Measurements from ENCODE around the gene UBP1. TPM values are rescaled to one million over a fixed set of nuclear protein-coding genes. Genes with fewer than 3 reads are reported as not detected.

The UBP1 gene
- polyA plus RNA-seq, 1 experiment, result 104 TPM

GRCh38 chr3:33377931-33378330, 62.3 kb downstream of the UBP1 start:
- ChIA-PET CTCF (interaction anchor here (13.1 kb wide), 1 partner anchor 246 kb away, joined by 387 read pairs; no protein-coding TSS in a partner anchor), POLR2A (no interaction called here)
- Histone ChIP-seq H3K9me3 (ENCODE audit: control insufficient read depth, insufficient read depth, low read length) (no peaks in the 10 kb centered on the region), H3K4me3 (ENCODE audit: low read depth, low read length) (no peak overlapping the region), H3K27ac (ENCODE audit: low read depth, low read length) (no peak overlapping the region), H3K27me3 (ENCODE audit: control insufficient read depth, insufficient read depth, low read length) (no peaks in the 10 kb centered on the region)
- no peak for TF ChIP-seq CTCF (IDR thresholded peaks at IDR 0.05; ENCODE audit: low read depth, low read length)
- DNase-seq (ENCODE audit: low read depth, low spot score), result no peak

- ChIA-PET POLR2A (no interaction called here), CTCF (interaction anchor here (13.1 kb wide), 1 partner anchor 246 kb away, joined by 387 read pairs; no protein-coding TSS in a partner anchor)
- Histone ChIP-seq H3K27ac (ENCODE audit: low read depth, low read length) (no peak overlapping the region), H3K4me3 (ENCODE audit: low read depth, low read length) (no peak overlapping the region), H3K27me3 (ENCODE audit: control insufficient read depth, insufficient read depth, low read length) (no peaks in the 10 kb centered on the region), H3K9me3 (ENCODE audit: control insufficient read depth, insufficient read depth, low read length) (no peaks in the 10 kb centered on the region)
- no peak for DNase-seq (ENCODE audit: low read depth, low spot score)
- no peak for TF ChIP-seq CTCF (IDR thresholded peaks at IDR 0.05; ENCODE audit: low read depth, low read length)
Measured at GRCh38 chr3:33377489-33377888, 62.7 kb downstream of the UBP1 start.

- CTCF ChIA-PET, result interaction anchor here (0.6 to 13.1 kb wide), 69 partner anchors 9 to 425 kb away, joined by 3 to 387 read pairs (median 6); no protein-coding TSS in a partner anchor
- TF ChIP-seq CTCF (IDR thresholded peaks at IDR 0.05; ENCODE audit: low read depth, low read length), result no peak
- H3K9me3 ChIP-seq (ENCODE audit: control insufficient read depth, insufficient read depth, low read length), result peaks cover 2% of the 10 kb centered on the region; the same call in 1 of the 2 replicates
- H3K27ac ChIP-seq (ENCODE audit: low read depth, low read length), result no peak overlapping the region
- no peaks in the 10 kb centered on the region for H3K27me3 ChIP-seq (ENCODE audit: control insufficient read depth, insufficient read depth, low read length)
- no peak overlapping the region for H3K4me3 ChIP-seq (ENCODE audit: low read depth, low read length)
- POLR2A ChIA-PET, result interaction anchor here (0.6 to 2.1 kb wide), 4 partner anchors 9 to 244 kb away, joined by 3 to 15 read pairs (median 3); no protein-coding TSS in a partner anchor
- DNase-seq (ENCODE audit: low read depth, low spot score), result no peak
Measured at GRCh38 chr3:33373082-33373437, 67.1 kb downstream of the UBP1 start.

GRCh38 chr3:33372218-33373081, 67.8 kb downstream of the UBP1 start:
- no peak for DNase-seq (ENCODE audit: low read depth, low spot score)
- no peak overlapping the region for H3K4me3 ChIP-seq (ENCODE audit: low read depth, low read length)
- ChIA-PET CTCF (interaction anchor here (0.5 to 13.1 kb wide), 72 partner anchors 8 to 425 kb away, joined by 3 to 387 read pairs (median 5); no protein-coding TSS in a partner anchor), POLR2A (interaction anchor here (0.6 to 2.1 kb wide), 4 partner anchors 8 to 243 kb away, joined by 3 to 15 read pairs (median 3); no protein-coding TSS in a partner anchor)
- no peak overlapping the region for H3K27ac ChIP-seq (ENCODE audit: low read depth, low read length)
- peaks cover 2% of the 10 kb centered on the region; the same call in 1 of the 2 replicates for H3K9me3 ChIP-seq (ENCODE audit: control insufficient read depth, insufficient read depth, low read length)
- peak; percentile 95 for TF ChIP-seq CTCF (IDR thresholded peaks at IDR 0.05; ENCODE audit: low read depth, low read length)
- no peaks in the 10 kb centered on the region for H3K27me3 ChIP-seq (ENCODE audit: control insufficient read depth, insufficient read depth, low read length)
